ENCODE results near the gene LHFPL3.

- TF ChIP-seq LEF1 (IDR thresholded peaks at IDR 0.05; ENCODE audit: borderline replicate concordance) (no peak), FOXK2 (IDR thresholded peaks at IDR 0.05) (no peak), ZNF384 (IDR thresholded peaks at IDR 0.05) (no peak), ELF4 (IDR thresholded peaks at IDR 0.05) (no peak), BHLHE40 (IDR thresholded peaks at IDR 0.05; ENCODE audit: borderline replicate concordance) (no peak), SP1 (IDR thresholded peaks at IDR 0.05) (no peak), ARNT (IDR thresholded peaks at IDR 0.05) (no peak), NFRKB (IDR thresholded peaks at IDR 0.05) (no peak), SUZ12 (IDR thresholded peaks at IDR 0.05) (no peak), L3MBTL2 (conservative IDR thresholded peaks at IDR 0.05) (no peak), TARDBP (IDR thresholded peaks at IDR 0.05) (no peak), PKNOX1 (IDR thresholded peaks at IDR 0.05) (no peak), FOXM1 (IDR thresholded peaks at IDR 0.05; ENCODE audit: borderline replicate concordance) (no peak), FOXA1 (IDR thresholded peaks at IDR 0.05) (no peak)
Observed at GRCh38 chr7:104286839-104287238, 41.6 kb upstream of the LHFPL3 start.

Measured in HEK293T (cell line).